WTC11 (cell line): ENCODE data around the gene ING2. TPM values are rescaled to one million over a fixed set of nuclear protein-coding genes. Genes with fewer than 3 reads are reported as not detected.

ENCODE experiments used
- ATAC-seq: fragments of 200-7000 bp; cut with Tn5 transposase; 2 replicates; pipeline ENCODE4 v1.10.0; 2021; ENCODE audit warnings: mild to moderate bottlenecking, moderate library complexity
- CTCF ChIA-PET: fragments of 300-600 bp; sonication (Branson Sonifier 250); formaldehyde crosslinking; loops from one replicate; lab custom pipeline; 2021; ENCODE audit warnings: antibody characterized with exemption; lab: Charles Lee
- POLR2A ChIA-PET: fragments of 350-600 bp; sonication (Branson Sonifier 250); formaldehyde crosslinking; loops from one replicate; lab custom pipeline; 2021; ENCODE audit warnings: antibody characterized with exemption; lab: Charles Lee
- DNase-seq: peaks from one replicate; pipeline ENCODE4 v3.0.0; 2021; ENCODE audit warnings: low spot score
- H3K27ac Mint-ChIP-seq: 2 replicates; pipeline ENCODE4 v1.8.0; 2021; ENCODE audit warnings: mixed read lengths
- H3K27me3 Mint-ChIP-seq: 2 replicates; pipeline ENCODE4 v1.8.0; 2021; ENCODE audit warnings: low read depth, mild to moderate bottlenecking, moderate library complexity, mixed read lengths
- H3K36me3 Mint-ChIP-seq: 2 replicates; pipeline ENCODE4 v1.8.0; 2021; ENCODE audit warnings: mixed read lengths
- H3K4me1 Mint-ChIP-seq: 2 replicates; pipeline ENCODE4 v1.8.0; 2022; ENCODE audit warnings: mixed read lengths
- H3K4me3 Mint-ChIP-seq: 2 replicates; pipeline ENCODE4 v1.8.0; 2021; ENCODE audit warnings: mild to moderate bottlenecking, moderate library complexity, mixed read lengths
- H3K9me3 Mint-ChIP-seq: 2 replicates; pipeline ENCODE4 v1.8.0; 2021; ENCODE audit warnings: mixed read lengths
- ATF1 ChIP-seq: sonication (generic); formaldehyde crosslinking; IDR thresholded peaks from 2 replicates; pipeline ENCODE4 v1.8.1; 2023; ENCODE audit warnings: mild to moderate bottlenecking, moderate library complexity, missing genetic modification reagents
- CBFB ChIP-seq: sonication (generic); formaldehyde crosslinking; IDR thresholded peaks from 2 replicates; pipeline ENCODE4 v1.8.1; 2022; ENCODE audit warnings: mild to moderate bottlenecking, low read depth, missing genetic modification reagents
- E2F1 ChIP-seq: sonication (generic); formaldehyde crosslinking; IDR thresholded peaks from 2 replicates; pipeline ENCODE4 v1.8.0; 2022; ENCODE audit warnings: mild to moderate bottlenecking, missing genetic modification reagents
- E2F4 ChIP-seq: sonication (generic); formaldehyde crosslinking; IDR thresholded peaks from 2 replicates; pipeline ENCODE4 v1.8.1; 2022; ENCODE audit warnings: low read depth, mild to moderate bottlenecking, moderate library complexity, missing genetic modification reagents, borderline replicate concordance
- ELF4 ChIP-seq: sonication (generic); formaldehyde crosslinking; IDR thresholded peaks from 2 replicates; pipeline ENCODE4 v1.8.1; 2022; ENCODE audit warnings: low read depth, mild to moderate bottlenecking, moderate library complexity, missing genetic modification reagents
- FOXP4 ChIP-seq: sonication (generic); formaldehyde crosslinking; IDR thresholded peaks from 2 replicates; pipeline ENCODE4 v1.8.0; 2022; ENCODE audit warnings: mild to moderate bottlenecking, missing genetic modification reagents
- GRHL2 ChIP-seq: fragments of 250-450 bp; sonication (Bioruptor Pico); IDR thresholded peaks from 2 replicates; pipeline ENCODE4 v1.8.0; 2022; ENCODE audit warnings: mild to moderate bottlenecking, moderate library complexity; ENCODE audit not compliant: insufficient replicate concordance, severe bottlenecking
- HMGXB4 ChIP-seq: sonication (generic); formaldehyde crosslinking; IDR thresholded peaks from 2 replicates; pipeline ENCODE4 v1.8.1; 2023; ENCODE audit warnings: mild to moderate bottlenecking, moderate library complexity, missing genetic modification reagents
- JAZF1 ChIP-seq: fragments of 250-450 bp; sonication (Bioruptor Pico); IDR thresholded peaks from 2 replicates; pipeline ENCODE4 v1.9.0; 2021; ENCODE audit warnings: moderate library complexity, mild to moderate bottlenecking, inconsistent platforms
- PRRX2 ChIP-seq: fragments of 250-450 bp; sonication (Bioruptor Pico); IDR thresholded peaks from 2 replicates; pipeline ENCODE4 v1.8.0; 2021; ENCODE audit warnings: mild to moderate bottlenecking
- RELA ChIP-seq: sonication (generic); formaldehyde crosslinking; IDR thresholded peaks from 2 replicates; pipeline ENCODE4 v1.8.1; 2022; ENCODE audit warnings: missing genetic modification reagents, mild to moderate bottlenecking, borderline replicate concordance
- TCF7 ChIP-seq: sonication (generic); formaldehyde crosslinking; IDR thresholded peaks from 2 replicates; pipeline ENCODE4 v1.8.0; 2022; ENCODE audit warnings: mild to moderate bottlenecking, low read depth, missing genetic modification reagents, moderate library complexity
- ZNF219 ChIP-seq: sonication (generic); formaldehyde crosslinking; IDR thresholded peaks from 2 replicates; pipeline ENCODE4 v1.8.0; 2023; ENCODE audit warnings: missing genetic modification reagents, mild to moderate bottlenecking, borderline replicate concordance
- ZNF671 ChIP-seq: fragments of 250-450 bp; sonication (Bioruptor Pico); IDR thresholded peaks from 2 replicates; pipeline ENCODE4 v1.8.0; 2021; ENCODE audit warnings: mild to moderate bottlenecking
- total RNA-seq: library from RNA; stranded (reverse); gene quantifications from 3 replicates; pipeline ENCODE4 v1.2.3, GENCODE V29; 2021
- TF ChIP-seq, protein P1 (sequence below): sonication (generic); formaldehyde crosslinking; IDR thresholded peaks from 2 replicates; pipeline ENCODE4 v1.8.0; 2023; ENCODE audit warnings: missing genetic modification reagents, mild to moderate bottlenecking, borderline replicate concordance
- TF ChIP-seq, protein P2 (sequence below): sonication (generic); formaldehyde crosslinking; IDR thresholded peaks from 2 replicates; pipeline ENCODE4 v1.8.1; 2023; ENCODE audit warnings: mild to moderate bottlenecking, missing genetic modification reagents
- TF ChIP-seq, protein P3 (sequence below): sonication (generic); formaldehyde crosslinking; conservative IDR thresholded peaks from 2 replicates; pipeline ENCODE4 v1.8.1; 2022; ENCODE audit warnings: mild to moderate bottlenecking, missing genetic modification reagents

Gene ING2
- total RNA-seq, 1 experiment from 2014 or later, result 12.0 TPM

DNA sequence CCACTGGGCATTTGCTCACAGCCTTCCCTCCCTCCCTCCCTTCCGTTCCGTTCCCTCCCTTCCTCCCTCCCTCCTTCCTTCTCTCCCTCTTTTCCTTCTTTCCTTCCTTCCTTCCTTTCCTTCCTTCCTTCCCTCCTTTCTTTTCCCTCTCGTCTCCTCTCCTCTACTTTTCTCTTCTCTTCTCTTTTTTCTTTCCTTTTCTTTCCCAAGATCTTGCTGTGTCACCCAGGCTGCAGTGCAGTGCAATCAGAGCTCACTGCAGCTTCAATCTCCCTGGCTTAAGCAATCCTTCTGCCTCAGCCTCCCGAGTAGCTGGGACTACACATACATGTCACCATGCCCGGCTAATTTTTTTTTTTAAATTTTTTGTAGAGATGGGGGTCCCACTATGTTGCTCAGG lies 26.7 kb upstream of the ING2 start:
- POLR2A ChIA-PET, result no interaction called here
- DNase-seq (no peak), ATAC-seq (no peak)
- H3K27me3 Mint-ChIP-seq, result no peaks in the 10 kb centered on the region
- peaks cover under 1% of the 10 kb centered on the region; the same call in 1 of the 2 replicates for H3K4me1 Mint-ChIP-seq
- peaks cover 12% of the 10 kb centered on the region for H3K36me3 Mint-ChIP-seq
- no peak overlapping the region for H3K4me3 Mint-ChIP-seq
- H3K27ac Mint-ChIP-seq, result no peak overlapping the region
- peaks cover 12% of the 10 kb centered on the region for H3K9me3 Mint-ChIP-seq
- TF ChIP-seq JAZF1 (no peak), E2F4 (CRISPR knock-in tag) (no peak), ATF1 (CRISPR knock-in tag) (no peak), HMGXB4 (CRISPR knock-in tag) (no peak), FOXP4 (CRISPR knock-in tag) (no peak), TCF7 (CRISPR knock-in tag) (no peak), PRRX2 (no peak), RELA (no peak), GRHL2 (CRISPR knock-in tag) (no peak), E2F1 (no peak), CBFB (CRISPR knock-in tag) (no peak), ELF4 (CRISPR knock-in tag) (no peak), ZNF219 (CRISPR knock-in tag) (no peak), ZNF671 (CRISPR knock-in tag) (no peak)
- TF ChIP-seq, protein P1, sequence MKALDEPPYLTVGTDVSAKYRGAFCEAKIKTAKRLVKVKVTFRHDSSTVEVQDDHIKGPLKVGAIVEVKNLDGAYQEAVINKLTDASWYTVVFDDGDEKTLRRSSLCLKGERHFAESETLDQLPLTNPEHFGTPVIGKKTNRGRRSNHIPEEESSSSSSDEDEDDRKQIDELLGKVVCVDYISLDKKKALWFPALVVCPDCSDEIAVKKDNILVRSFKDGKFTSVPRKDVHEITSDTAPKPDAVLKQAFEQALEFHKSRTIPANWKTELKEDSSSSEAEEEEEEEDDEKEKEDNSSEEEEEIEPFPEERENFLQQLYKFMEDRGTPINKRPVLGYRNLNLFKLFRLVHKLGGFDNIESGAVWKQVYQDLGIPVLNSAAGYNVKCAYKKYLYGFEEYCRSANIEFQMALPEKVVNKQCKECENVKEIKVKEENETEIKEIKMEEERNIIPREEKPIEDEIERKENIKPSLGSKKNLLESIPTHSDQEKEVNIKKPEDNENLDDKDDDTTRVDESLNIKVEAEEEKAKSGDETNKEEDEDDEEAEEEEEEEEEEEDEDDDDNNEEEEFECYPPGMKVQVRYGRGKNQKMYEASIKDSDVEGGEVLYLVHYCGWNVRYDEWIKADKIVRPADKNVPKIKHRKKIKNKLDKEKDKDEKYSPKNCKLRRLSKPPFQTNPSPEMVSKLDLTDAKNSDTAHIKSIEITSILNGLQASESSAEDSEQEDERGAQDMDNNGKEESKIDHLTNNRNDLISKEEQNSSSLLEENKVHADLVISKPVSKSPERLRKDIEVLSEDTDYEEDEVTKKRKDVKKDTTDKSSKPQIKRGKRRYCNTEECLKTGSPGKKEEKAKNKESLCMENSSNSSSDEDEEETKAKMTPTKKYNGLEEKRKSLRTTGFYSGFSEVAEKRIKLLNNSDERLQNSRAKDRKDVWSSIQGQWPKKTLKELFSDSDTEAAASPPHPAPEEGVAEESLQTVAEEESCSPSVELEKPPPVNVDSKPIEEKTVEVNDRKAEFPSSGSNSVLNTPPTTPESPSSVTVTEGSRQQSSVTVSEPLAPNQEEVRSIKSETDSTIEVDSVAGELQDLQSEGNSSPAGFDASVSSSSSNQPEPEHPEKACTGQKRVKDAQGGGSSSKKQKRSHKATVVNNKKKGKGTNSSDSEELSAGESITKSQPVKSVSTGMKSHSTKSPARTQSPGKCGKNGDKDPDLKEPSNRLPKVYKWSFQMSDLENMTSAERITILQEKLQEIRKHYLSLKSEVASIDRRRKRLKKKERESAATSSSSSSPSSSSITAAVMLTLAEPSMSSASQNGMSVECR (CRISPR knock-in tag), result no peak
- TF ChIP-seq, protein P2, sequence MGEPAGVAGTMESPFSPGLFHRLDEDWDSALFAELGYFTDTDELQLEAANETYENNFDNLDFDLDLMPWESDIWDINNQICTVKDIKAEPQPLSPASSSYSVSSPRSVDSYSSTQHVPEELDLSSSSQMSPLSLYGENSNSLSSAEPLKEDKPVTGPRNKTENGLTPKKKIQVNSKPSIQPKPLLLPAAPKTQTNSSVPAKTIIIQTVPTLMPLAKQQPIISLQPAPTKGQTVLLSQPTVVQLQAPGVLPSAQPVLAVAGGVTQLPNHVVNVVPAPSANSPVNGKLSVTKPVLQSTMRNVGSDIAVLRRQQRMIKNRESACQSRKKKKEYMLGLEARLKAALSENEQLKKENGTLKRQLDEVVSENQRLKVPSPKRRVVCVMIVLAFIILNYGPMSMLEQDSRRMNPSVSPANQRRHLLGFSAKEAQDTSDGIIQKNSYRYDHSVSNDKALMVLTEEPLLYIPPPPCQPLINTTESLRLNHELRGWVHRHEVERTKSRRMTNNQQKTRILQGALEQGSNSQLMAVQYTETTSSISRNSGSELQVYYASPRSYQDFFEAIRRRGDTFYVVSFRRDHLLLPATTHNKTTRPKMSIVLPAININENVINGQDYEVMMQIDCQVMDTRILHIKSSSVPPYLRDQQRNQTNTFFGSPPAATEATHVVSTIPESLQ (CRISPR knock-in tag), result no peak
- TF ChIP-seq, protein P3, sequence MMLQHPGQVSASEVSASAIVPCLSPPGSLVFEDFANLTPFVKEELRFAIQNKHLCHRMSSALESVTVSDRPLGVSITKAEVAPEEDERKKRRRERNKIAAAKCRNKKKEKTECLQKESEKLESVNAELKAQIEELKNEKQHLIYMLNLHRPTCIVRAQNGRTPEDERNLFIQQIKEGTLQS, result no peak
- CTCF ChIA-PET, result interaction anchor here (1.5 kb wide), 2 partner anchors 71 to 125 kb away, joined by 4 read pairs; no protein-coding TSS in a partner anchor
